Sciatic nerve (tissue), 2 donors: Measurements from ENCODE around the gene CSAD. TPM values are rescaled to one million over a fixed set of nuclear protein-coding genes. Genes with fewer than 3 reads are reported as not detected.
"Not testable (repeated sequence)": the region's sequence is repeated elsewhere in the genome, so short reads cannot be mapped to it uniquely, and the experiment has no call there.

Experiments
- ATAC-seq: fragments of 200-7000 bp; cut with Tn5 transposase; one replicate; pipeline ENCODE4 v1.9.1; 2020; ENCODE audit warnings: mild to moderate bottlenecking, moderate library complexity
- DNase-seq: peaks from one replicate; pipeline ENCODE4 v3.0.0-alpha.2; 2020; ENCODE audit warnings: low spot score
- intact Hi-C: fragments of 100-400 bp; cut with DNase I; formaldehyde crosslinking; loops from one replicate; pipeline ENCODE4 v1.14.2; 2022
- total RNA-seq: library from RNA; stranded (reverse); fragmentation: NEBNext Ultra II Directional; extraction: Animal tissue kit (Norgen Biotek cat#: 25700); gene quantifications from one replicate; pipeline ENCODE4 v1.2.1, GENCODE V29; 2021
- donor health status: DM: no; HTN: no; CAD: no.
- donor health status: DM: no; HTN: no; CAD: no.

Gene CSAD
- total RNA-seq, 1 donor from 2014 or later = 81.7 TPM

DNA sequence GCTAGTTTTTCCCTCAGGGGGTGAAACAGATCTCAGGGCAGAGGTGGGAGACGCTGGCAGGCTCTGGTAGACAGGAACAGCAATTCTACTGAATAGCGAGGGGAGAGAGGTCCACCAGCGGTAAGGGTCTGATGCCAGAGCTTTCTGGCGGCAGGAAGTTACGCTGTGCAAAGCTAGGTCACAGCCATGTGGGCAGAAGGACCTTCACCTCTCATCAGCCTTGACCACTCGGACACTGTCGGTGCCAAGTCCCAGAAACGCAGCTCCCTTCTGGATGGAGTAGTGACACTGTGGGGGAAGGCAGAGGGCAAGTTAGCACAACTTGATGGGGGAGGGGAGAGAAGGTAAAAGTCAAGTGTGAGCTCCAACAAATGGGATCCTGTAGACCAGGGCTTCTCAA lies 10.5 kb downstream of the CSAD start:
- DNase-seq (no peak), ATAC-seq (no peak)
- intact Hi-C loops = no loop called here

DNA sequence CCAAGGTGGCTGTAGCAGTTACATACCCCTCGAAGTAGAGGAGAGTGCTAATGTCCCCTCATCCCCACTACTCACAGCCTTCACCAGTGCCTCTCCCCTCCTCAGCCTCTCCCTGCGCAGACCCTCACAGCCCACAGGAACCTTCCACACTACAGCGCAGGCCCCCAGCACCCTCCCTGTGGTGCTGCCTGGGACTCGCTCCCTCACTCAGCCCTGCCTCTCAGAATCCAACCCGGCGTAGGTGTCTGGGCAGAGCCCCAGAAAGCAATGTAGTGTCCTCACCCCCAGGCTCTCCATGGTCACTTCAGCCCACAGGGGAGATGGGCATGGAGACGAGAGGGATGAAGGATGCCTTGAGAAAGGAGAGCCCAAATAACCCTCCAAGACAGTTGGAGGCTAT lies 11.1 kb downstream of the CSAD start:
- intact Hi-C loops = no loop called here
- DNase-seq = no peak
- no peak for ATAC-seq

DNA sequence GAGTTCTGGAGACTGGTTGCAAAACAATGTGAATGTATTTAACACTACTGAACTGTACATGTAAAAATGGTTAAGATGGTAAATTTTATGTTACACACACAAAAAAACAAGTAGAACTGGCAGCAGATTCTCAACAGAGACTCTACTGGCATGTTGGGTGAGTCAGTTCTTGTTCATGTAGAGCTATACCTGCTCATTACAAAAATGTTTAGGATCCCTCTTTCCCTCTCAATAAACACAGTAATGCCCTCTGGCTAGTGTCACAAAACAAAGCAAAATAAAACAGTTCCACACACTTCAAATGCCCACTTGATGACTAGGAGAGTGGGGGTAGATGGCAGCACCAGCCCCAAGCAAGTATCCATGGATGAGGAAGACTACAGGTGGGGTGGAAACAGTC lies 13.9 kb downstream of the CSAD start:
- no peak for ATAC-seq
- no peak for DNase-seq
- intact Hi-C loops = no loop called here

DNA sequence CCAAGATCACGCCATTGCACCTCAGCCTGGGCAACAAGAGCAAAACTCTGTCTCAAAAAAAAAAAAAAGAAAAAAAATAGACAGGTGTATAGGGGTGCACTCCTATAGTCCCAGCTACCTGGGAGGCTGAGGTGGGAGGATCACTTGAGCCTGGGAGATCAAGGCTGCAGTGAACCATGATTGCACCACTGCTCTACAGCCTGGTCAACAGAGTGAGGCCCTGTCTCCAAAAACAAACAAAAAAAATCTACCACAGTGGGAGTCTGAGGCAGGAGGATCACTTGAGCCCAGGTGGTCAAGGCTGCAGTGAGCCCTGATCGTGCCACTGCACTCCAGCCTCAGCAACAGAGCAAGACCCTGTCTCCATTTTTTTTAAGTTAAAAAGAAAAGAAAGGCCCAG lies 17.7 kb downstream of the CSAD start:
- intact Hi-C loops = loop anchor here (5.0 kb wide), 1 partner anchor 34 kb away; no protein-coding TSS in a partner anchor
- not testable (repeated sequence) for ATAC-seq, DNase-seq

DNA sequence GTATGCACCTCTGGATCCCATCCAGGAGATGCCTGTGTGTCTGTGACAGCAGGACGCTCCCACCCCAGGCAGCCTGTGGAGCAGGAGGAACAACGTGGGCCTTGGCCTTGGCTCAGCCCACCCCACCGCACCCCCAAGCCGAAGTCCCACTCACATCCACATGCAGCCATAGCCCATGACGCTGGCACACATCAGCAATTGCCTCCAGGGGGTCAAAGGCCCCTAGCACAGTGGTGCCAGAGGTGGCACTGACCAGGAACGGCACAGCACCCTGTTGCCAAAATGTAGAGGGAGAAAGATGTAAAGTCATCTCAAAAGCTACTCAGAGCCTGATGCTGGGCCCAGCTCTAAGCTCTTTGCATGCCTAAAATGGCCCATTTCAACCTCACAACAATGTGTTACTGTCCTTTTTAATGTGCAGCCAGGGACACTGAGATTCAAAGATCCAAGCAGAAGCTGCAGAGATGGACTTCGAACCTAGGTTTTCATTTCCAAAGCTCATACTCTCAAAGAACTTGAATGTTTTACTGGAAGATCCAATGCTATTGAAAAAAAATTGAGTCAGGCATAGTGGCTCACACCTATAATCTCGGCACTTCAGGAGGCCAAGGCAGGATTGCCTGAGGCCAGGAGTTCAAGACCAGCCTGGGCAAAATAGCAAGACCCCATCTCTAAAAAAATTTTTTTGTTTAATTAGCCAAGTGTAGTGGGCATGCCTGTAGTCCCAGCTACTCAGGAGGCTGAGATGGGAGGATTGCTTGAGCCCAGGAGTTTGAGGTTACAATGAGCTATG lies 19.4 kb downstream of the CSAD start:
- DNase-seq = no peak
- intact Hi-C loops = loop anchor here (5.0 kb wide), 1 partner anchor 36 kb away; no protein-coding TSS in a partner anchor
- ATAC-seq = no peak

DNA sequence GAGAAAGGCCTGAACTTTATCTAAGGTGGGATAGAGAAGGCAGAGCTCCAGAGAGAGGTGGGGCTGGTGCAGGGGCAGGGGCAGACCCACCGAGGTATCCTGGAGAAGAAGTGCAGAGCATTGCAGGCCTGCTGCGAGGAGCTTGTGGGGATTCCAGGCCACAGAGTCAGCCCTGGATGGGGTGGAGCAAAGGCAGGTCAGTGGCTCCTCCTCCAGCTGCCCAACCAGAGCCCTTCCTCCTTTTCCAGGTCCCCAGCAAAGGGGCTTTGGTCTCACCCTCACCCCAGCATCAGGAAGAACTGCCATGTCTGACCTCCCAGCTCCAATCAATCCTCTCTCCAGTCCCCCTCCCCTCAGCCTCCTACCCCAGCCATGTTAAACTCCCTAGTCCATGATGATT lies 20.1 kb downstream of the CSAD start:
- intact Hi-C loops = loop anchor here (5.0 kb wide), 1 partner anchor 37 kb away; no protein-coding TSS in a partner anchor
- no peak for DNase-seq
- ATAC-seq = no peak

DNA sequence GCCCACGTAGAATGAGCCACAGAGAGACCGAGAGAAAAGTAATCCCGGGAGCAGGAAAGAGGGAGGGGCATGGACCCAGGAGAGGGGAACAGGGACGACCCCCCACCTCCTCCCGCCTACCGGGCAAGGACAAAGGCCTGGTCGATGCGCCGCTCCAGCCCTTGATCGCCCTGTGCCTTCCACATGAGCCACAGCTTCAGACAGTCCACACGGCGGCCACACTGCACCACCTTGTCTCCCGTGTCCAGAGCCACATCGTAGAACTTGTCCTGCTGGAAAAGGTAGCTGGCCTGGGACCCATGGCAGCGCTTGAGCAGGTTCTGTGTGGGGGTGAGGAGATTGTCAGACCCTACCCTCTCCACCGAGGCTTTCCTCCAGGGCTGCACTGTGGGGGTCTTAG lies 20.7 kb downstream of the CSAD start:
- ATAC-seq = peak; percentile 16
- DNase-seq = no peak
- intact Hi-C loops = loop anchor here (5.0 kb wide), 1 partner anchor 37 kb away; no protein-coding TSS in a partner anchor

DNA sequence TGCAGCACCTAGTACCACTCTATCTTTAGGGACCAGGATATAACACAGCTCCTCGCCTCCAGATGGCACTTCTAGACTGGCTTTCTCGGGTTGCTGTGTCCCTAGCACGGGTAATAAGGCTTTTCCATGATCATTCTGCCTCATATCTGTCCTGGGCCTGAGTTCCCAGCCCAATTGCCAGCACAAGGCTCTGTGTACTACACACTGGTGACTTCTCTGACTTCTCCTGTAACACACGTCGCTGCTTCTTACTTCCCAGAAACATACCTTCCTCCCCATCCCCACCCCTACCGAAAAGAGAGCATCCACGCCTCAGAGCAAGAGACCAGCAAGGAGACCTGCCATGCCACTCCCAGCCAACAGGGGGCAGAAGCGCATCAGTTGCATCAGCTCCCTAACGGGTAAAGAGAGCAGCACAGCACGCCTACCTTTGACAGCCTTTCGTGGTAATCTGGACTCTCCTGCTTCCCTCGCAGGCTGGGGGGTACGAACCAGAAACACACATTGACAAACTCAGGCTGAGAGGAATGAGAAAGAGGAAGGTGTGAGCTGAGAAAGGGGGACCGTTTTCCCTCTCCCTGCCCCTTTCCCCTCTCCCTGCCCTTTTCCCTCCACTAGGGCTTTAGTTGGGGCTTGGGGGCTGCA lies 21.4 kb downstream of the CSAD start:
- DNase-seq (peak; percentile 92), ATAC-seq (peak; percentile 91)
- intact Hi-C loops = no loop called here

DNA sequence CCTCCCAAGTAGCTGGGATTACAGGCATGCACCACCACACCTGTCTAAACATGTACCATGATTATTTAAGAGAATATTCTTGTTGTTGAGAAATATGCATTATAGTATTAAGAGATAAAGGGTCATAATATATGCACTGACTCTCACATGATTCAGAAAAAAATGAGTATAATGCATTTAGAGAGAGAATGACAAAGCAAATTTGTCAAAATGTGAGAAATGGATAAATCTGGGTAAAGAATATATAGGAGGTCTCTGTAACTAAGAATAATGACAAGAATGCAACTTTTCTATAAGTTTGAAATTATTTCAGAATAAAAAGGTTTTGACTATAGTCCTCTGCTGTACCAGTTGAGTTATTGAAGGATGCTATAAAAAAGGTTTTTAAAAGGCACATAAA lies 28.3 kb downstream of the CSAD start:
- ATAC-seq = no peak
- no peak for DNase-seq
- intact Hi-C loops = no loop called here

DNA sequence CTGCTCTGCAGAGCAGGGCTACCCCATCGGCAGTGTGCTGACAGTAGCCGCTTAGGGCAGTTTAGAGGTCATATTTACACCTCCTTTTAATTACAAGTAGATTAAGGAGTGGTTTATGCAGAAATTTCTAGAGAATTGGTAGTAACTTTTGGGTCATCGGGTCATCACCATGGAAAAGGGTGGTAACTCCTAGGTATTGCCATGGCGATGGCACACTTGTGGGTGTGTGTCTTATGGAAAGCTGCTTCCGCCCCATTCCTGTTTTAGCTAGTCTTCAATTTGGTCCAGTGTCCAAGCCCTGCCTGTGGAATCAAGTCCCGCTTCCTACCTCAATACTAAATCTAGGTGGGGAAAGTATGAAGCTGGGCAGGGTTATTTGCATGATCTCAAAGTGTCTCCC lies 29.7 kb downstream of the CSAD start:
- ATAC-seq (no peak), DNase-seq (peak; percentile 13)
- intact Hi-C loops = no loop called here

DNA sequence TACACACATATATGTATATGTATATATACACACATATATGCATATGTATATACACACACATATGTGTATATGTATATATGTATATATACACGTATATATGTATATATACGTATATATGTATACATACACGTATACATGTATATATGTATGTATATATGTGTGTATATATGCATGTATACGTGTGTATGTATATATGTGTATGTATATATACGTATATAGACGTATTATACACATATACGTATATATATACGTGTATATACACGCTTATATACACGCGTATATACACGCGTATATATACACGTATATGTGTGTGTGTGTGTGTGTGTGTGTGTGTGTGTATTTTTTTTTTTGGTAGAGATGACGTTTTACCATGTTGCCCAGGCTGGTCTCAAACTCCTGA lies 33.1 kb downstream of the CSAD start:
- DNase-seq (no peak), ATAC-seq (no peak)
- intact Hi-C loops = no loop called here

DNA sequence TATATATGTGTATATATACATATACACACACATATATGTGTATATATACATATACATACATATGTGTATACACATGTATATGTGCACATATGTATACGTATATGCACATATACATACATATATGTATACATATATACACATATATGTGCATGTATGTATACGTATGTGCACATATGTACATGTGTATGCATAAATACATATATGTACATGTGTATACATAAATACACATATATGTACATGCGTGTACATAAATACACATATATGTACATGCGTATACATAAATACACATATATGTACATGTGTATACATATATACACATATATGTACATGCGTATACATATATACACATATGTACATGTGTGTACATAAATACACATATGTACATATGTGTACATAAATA lies 33.5 kb downstream of the CSAD start:
- DNase-seq (no peak), ATAC-seq (no peak)
- intact Hi-C loops = no loop called here

DNA sequence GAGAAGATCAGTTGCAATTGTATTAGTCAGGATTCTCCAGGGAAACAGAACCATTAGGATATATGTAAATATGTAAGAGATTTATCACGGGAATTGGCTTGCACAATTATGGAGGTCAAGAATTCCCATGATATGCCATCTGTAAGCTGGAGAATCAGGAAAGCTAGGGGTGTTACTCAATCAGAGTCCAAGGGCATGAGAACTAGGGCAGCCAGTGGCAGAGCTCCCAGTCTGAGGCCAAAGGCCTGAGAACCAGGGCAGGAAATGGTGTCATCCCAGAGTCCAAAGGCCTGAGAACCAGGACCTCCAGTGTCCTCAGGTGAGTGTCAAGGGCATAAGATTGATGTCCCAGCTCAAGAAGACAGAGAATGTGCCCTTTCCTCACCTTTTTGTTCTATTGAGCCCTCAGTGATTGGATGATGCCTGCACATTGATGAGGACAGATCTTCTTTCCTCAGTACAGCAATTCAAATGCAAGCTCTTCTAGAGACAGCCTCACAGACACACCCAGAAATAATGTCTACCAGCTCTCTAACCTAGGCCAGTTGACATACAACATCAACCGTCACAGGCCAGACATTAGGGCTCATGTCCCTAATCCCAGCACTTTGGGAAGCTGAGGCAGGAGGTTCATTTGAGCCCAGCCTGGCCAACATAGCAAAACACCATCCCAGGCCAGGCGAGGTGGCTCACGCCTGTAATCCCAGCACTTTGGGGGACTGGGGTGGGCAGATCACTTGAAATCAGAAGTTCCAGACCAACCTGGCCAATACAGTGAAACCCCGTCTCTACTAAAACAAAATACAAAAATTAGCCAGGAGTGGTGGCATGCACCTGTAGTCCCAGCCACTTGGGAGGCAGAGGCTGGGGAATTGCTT lies 35.1 kb downstream of the CSAD start:
- DNase-seq (no peak), ATAC-seq (peak; percentile 51)
- intact Hi-C loops = no loop called here

DNA sequence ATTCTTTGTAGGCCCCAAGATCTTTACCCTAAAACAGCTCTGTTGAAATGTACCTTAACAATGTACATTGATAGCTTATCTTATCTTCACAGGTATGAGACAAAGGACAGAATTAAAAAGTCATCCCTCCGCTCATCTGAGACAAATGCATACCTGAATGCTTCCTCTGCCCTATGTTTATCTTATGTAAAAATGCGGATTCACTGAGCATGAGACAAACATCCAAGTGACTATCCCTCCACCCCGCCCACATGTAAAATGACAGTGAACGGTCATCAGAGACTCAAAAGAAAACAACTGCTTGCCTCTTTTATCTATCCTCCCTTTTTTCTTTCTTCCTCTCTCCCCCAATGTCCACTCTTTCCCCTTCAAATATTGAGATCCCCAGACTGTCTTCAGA lies 37.4 kb downstream of the CSAD start:
- intact Hi-C loops = no loop called here
- ATAC-seq (no peak), DNase-seq (no peak)

DNA sequence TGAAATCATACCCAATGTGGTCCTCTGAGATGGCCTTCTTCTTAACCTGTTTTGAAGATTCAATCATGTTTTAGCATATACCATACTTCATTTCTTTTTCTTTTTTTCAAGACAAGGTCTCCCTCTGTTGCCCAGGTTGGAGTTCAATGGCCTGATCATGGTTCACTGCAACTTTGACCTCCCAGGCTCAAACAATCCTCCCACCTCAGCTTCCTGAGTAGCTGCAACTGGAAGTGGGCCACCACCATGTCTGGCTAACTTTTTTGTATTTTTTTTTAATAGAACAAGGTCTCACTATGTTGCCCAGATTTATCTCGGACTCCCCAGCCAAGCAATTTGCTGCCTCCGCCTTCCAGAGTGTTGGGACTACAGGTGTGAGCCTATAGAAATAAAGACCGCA lies 47.0 kb downstream of the CSAD start:
- ATAC-seq (no peak), DNase-seq (no peak)
- intact Hi-C loops = no loop called here

DNA sequence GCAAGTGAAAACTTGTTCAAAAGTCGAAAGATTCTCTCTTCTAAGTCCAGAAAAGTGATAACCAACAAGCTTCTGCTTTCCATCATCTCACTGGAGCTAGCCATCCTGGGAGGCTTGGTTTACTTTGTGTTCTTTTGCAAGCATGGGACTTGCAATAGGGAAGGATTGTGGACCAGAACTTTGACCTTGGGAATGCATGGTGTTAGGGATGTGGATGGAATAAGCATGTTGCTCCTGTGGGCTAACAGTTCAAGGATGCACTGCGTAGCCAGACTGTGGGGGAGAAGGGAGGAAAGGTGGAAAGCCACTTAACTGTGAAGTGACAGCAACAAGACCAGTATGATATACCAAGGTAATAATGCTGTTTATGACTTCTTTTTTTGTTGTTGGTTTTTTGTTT lies 48.9 kb downstream of the CSAD start:
- ATAC-seq = no peak
- intact Hi-C loops = no loop called here
- DNase-seq = no peak

DNA sequence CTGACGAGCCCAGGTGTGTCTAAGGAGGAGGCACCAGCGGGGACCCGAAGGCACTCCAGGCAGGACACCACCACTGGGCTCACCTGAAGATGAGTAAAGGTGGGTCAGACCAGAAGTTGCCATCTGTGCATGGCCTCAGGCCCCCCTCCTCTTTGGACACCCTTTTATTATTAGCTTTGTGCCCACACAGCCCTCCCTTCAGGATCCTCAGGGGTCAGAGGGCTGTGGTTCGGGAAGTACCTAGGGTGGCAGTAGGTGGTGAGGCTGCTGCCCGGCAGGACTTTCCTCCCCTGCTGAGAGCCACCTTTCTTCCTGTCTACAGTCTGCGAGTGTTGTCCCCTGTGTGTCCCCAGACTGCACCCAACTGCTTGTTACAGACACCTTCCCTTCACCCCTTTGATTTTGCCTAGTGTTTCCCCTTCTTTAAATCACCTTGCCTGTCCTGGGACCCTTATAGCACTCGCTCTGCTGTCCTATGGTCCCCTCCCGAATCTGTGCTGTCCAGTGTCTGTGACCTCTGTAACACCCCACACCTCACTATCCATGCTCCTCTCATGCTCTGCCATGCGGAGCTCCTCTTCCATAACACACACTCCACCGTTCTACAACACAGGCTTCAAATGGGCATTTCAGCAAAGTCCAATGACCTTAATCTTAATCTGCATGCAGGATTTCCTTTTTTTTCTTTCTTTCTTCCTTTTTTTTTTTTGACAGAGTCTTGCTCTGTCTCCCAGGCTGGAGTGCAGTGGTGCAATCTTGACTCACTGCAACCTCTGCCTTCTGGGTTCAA lies 51.8 kb downstream of the CSAD start:
- intact Hi-C loops = no loop called here
- no peak for DNase-seq
- ATAC-seq = peak; percentile 24

DNA sequence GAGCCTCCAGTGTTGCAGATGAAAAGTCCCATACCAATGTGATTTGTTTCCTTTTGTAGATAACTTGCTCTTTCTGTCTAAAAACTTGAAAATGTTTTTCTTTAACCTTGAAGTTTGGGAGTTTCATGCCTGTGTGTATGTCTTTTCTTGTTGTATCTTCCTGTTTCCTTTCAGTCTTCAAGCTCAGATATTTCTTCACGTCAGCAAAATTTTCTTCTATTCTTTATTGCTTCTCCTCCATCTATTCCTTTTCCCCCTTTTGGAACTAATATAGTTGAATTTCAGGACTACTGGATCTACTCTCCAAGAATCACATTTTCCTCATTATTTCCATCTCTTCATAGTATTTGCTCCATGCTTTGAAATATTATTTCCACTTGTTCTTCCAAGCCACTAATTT lies 53.6 kb downstream of the CSAD start:
- no peak for ATAC-seq
- intact Hi-C loops = no loop called here

DNA sequence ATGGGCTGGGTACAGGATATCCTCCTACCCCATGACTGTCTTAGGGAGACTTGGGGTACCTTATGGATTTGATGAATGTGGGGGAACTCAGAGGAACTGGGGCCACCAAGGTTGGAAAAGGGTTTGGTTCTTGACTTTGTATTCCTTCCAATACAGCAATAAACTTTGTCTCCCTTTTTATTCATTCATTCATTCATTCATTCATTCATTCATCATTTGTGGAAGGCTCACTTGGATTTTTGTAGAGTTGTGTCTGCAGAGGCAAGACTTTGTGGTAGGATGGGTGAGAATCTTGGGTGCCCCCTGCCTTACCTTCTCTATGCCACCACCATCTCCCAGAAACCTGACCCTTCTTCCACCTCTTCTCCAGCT lies 56.4 kb downstream of the CSAD start:
- no peak for DNase-seq
- ATAC-seq = no peak
- intact Hi-C loops = no loop called here

More for the DNA sequence above, 53.6 kb downstream of the CSAD start:
- no peak for DNase-seq
